ENCODE results near the gene RUNX2. TPM values are rescaled to one million over a fixed set of nuclear protein-coding genes. Genes with fewer than 3 reads are reported as not detected.

The RUNX2 gene
- total RNA-seq, 4 donors from 2014 or later: 1.00 to 8.1 (median 3.6) TPM

DNA sequence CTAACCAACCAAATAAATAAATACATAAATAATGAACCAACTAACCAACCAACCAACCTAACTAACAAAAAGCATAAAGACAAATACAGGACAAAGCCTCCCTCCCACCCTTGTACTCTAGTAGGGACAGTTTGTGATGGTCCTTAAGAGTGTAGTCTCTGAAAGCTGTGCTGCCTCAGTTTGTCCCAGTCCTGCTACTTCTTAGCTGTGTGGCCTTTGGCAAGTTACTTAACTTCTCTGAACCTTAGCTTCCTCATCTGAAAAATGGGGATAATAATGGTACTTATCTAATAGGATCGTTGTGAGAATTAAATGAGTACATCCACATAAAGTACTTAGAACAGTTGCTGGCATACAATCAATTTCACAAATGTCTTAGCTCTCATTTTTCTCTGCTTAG, 282.2 kb downstream of the RUNX2 start:
- WGBS, 2 donors (ENCODE audit: low coverage in 1 of 2): 38 to 62% methylated on average over 1 of the region's 1 CpG

DNA sequence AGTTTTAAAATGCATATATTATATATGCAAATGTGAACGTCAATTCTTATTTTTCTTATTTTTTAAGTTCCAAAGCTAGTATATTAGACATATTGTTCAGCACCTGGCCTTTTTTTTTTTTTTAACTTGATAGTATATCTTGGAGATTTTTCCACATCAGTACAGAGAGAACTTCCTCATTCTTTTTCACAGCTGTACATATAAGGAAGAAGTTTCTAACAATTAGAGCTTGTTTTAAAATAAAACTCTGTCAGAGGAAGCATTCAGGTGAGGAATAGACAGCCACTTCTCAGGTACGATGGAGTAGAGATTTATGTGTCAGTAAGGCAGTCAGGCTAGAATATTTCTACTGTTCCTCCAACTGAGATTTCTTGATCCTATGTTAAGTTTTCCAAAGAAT, 282.7 kb downstream of the RUNX2 start:
- 55 to 61% methylated on average over 2 of the region's 2 CpGs for WGBS, 2 donors (ENCODE audit: low coverage in 1 of 2)
- no peak overlapping the region for H3K4me3 ChIP-seq
- no peaks in the 10 kb centered on the region for H3K9me3 ChIP-seq
- peak overlapping the region in 3 of 4 donors; percentile 41 to 56 (median 48) for H3K27ac ChIP-seq
- H3K27me3 ChIP-seq: no peaks in the 10 kb centered on the region
- intact Hi-C loops (cut with DNase I; ENCODE audit: low total_unique reads): no loop called here
- no peak for DNase-seq
- TF ChIP-seq POLR2AphosphoS5 (IDR thresholded peaks at IDR 0.05) (no peak), EP300 (IDR thresholded peaks at IDR 0.05; ENCODE audit: low read depth) (no peak), POLR2A (IDR thresholded peaks at IDR 0.05) (no peak)
- TF ChIP-seq, protein P1, sequence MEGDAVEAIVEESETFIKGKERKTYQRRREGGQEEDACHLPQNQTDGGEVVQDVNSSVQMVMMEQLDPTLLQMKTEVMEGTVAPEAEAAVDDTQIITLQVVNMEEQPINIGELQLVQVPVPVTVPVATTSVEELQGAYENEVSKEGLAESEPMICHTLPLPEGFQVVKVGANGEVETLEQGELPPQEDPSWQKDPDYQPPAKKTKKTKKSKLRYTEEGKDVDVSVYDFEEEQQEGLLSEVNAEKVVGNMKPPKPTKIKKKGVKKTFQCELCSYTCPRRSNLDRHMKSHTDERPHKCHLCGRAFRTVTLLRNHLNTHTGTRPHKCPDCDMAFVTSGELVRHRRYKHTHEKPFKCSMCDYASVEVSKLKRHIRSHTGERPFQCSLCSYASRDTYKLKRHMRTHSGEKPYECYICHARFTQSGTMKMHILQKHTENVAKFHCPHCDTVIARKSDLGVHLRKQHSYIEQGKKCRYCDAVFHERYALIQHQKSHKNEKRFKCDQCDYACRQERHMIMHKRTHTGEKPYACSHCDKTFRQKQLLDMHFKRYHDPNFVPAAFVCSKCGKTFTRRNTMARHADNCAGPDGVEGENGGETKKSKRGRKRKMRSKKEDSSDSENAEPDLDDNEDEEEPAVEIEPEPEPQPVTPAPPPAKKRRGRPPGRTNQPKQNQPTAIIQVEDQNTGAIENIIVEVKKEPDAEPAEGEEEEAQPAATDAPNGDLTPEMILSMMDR (IDR thresholded peaks at IDR 0.05): no peak
- no peaks in the 10 kb centered on the region for H3K36me3 ChIP-seq
- H3K4me1 ChIP-seq: peaks cover 0 to 28% (median 13%) of the 10 kb centered on the region in 4 donors
- in situ Hi-C loops (cut with MboI; ENCODE audit: low pct_ligation_motif_present in 1 of 4, low pct_unique_long_range_greater_than_20kb in 1 of 4, low sequenced_read_pairs in 3 of 4): no loop called here

More for the DNA sequence above, 282.2 kb downstream of the RUNX2 start:
- no peak for TF ChIP-seq EP300 (IDR thresholded peaks at IDR 0.05; ENCODE audit: low read depth)
- TF ChIP-seq POLR2A (IDR thresholded peaks at IDR 0.05): no peak
- TF ChIP-seq POLR2AphosphoS5 (IDR thresholded peaks at IDR 0.05): no peak
- TF ChIP-seq, protein P1 (IDR thresholded peaks at IDR 0.05): no peak
- DNase-seq: no peak
- Histone ChIP-seq H3K9me3 (no peaks in the 10 kb centered on the region), H3K36me3 (no peaks in the 10 kb centered on the region), H3K27ac (peak overlapping the region in 1 of 4 donors; percentile 41), H3K27me3 (no peaks in the 10 kb centered on the region), H3K4me3 (no peak overlapping the region), H3K4me1 (peaks cover 0 to 28% (median 13%) of the 10 kb centered on the region in 4 donors)
- intact Hi-C loops (cut with DNase I; ENCODE audit: low total_unique reads) (no loop called here), in situ Hi-C loops (cut with MboI; ENCODE audit: low pct_ligation_motif_present in 1 of 4, low pct_unique_long_range_greater_than_20kb in 1 of 4, low sequenced_read_pairs in 3 of 4) (no loop called here)

DNA sequence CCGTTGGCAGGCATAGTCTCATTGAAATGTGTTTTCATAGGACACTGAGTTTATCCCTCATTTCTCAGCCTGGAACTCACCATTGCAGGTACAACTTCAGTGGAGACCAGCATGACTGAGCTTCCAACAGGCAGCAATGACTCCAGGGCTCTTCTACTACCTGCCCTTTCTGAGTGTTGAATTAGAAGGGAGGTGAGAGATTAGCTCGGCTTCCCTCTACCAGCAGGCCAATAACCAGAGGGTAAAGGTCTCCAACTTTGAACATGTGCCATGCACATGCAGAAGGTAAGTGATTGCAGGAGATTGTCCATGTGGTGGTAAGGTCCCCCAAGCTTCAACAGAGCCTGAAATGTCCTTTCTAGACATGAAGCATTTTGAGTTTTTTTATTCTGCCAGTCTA, 283.4 kb downstream of the RUNX2 start:
- Histone ChIP-seq H3K9me3 (no peaks in the 10 kb centered on the region), H3K27ac (peak overlapping the region in 3 of 4 donors; percentile 41 to 56 (median 48)), H3K4me3 (no peak overlapping the region), H3K4me1 (peaks cover 0 to 28% (median 13%) of the 10 kb centered on the region in 4 donors), H3K36me3 (no peaks in the 10 kb centered on the region), H3K27me3 (no peaks in the 10 kb centered on the region)
- intact Hi-C loops (cut with DNase I; ENCODE audit: low total_unique reads) (no loop called here), in situ Hi-C loops (cut with MboI; ENCODE audit: low pct_ligation_motif_present in 1 of 4, low pct_unique_long_range_greater_than_20kb in 1 of 4, low sequenced_read_pairs in 3 of 4) (no loop called here)
- no peak for DNase-seq
- TF ChIP-seq, protein P1 (IDR thresholded peaks at IDR 0.05): no peak
- TF ChIP-seq EP300 (IDR thresholded peaks at IDR 0.05; ENCODE audit: low read depth) (no peak), POLR2AphosphoS5 (IDR thresholded peaks at IDR 0.05) (peak in 1 of 3 donors; percentile 13), POLR2A (IDR thresholded peaks at IDR 0.05) (no peak)
- 56% methylated on average over 2 of the region's 2 CpGs; no CpG with 5 or more reads in 1 of the 2 donors for WGBS, 2 donors (ENCODE audit: low coverage in 1 of 2)

DNA sequence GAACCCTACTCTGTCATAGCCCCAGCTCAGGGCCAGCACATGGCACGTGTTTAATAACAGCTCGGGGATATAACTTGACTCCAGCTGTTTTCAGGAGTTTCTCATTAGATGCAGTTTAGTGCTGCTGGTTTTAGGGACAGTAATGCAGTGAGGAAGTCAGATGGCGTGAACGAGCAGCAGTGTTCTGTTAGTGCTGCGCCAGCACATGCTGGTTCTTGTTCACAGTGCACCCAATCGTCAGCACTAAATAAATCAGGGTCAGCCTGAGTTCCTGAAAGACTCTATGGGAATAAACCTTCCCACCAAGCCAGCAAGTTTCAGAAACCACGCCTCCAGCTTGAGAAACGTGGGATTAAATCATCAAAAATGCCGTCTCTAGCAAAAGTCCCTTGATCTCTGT, 285.5 kb downstream of the RUNX2 start:
- Histone ChIP-seq H3K27ac (peak overlapping the region in 1 of 4 donors; percentile 20), H3K27me3 (no peaks in the 10 kb centered on the region), H3K4me3 (no peak overlapping the region), H3K9me3 (no peaks in the 10 kb centered on the region), H3K4me1 (peaks cover 0 to 15% (median 8%) of the 10 kb centered on the region in 4 donors), H3K36me3 (no peaks in the 10 kb centered on the region)
- TF ChIP-seq EP300 (IDR thresholded peaks at IDR 0.05; ENCODE audit: low read depth): no peak
- TF ChIP-seq POLR2AphosphoS5 (IDR thresholded peaks at IDR 0.05): peak in 2 of 3 donors; percentile 21 to 45
- in situ Hi-C loops (cut with MboI; ENCODE audit: low pct_ligation_motif_present in 1 of 4, low pct_unique_long_range_greater_than_20kb in 1 of 4, low sequenced_read_pairs in 3 of 4) (no loop called here), intact Hi-C loops (cut with DNase I; ENCODE audit: low total_unique reads) (no loop called here)
- 65 to 75% methylated on average over 9 of the region's 9 CpGs for WGBS, 2 donors (ENCODE audit: low coverage in 1 of 2)
- DNase-seq: peak; percentile 34
